ENCODE data around the gene MYBPHL. TPM values are rescaled to one million over a fixed set of nuclear protein-coding genes. Genes with fewer than 3 reads are reported as not detected.

Gene MYBPHL, protein sequence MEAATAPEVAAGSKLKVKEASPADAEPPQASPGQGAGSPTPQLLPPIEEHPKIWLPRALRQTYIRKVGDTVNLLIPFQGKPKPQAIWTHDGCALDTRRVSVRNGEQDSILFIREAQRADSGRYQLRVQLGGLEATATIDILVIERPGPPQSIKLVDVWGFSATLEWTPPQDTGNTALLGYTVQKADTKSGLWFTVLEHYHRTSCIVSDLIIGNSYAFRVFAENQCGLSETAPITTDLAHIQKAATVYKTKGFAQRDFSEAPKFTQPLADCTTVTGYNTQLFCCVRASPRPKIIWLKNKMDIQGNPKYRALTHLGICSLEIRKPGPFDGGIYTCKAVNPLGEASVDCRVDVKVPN
- total RNA-seq (not detected), polyA plus RNA-seq (under 1 TPM in 1 of 3 donors, not detected in 2; 0.45 TPM)
- long read RNA-seq, donor 1: 0 reads
- long read RNA-seq, donor 2: 0 reads
- long read RNA-seq, donor 3: 0 reads
- long read RNA-seq, donor 4: 0 reads
- long read RNA-seq, donor 5: 0 reads
- long read RNA-seq, donor 6: 0 reads
- long read RNA-seq, donor 7: 0 reads
- long read RNA-seq, donor 8: 0 reads
- long read RNA-seq, donor 9: 0 reads
- long read RNA-seq, donor 10: 0 reads

DNA sequence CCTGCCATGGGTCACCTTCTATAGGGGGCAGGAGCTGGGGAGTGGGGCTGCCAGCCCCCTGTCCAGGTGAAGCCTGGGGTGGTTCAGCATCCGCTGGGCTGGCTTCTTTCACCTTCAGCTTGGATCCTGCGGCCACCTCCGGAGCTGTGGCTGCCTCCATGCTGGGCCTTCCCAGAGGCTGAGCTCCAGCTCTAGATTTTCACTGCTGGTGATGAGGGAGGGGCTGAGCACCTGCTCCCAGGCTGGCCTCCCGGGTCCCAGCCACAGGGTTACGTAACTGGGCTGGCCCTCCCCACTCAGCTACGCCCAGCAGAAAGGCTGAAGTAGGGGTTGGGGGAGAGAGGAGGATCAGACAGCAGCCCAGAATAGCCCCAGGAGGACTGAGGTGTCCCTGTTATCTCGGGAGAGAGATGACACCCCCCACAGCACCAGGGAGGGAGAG lies at the start of gene MYBPHL:
MYBPHL (minus strand) TSS at position 180 of the 442 bp plus-strand sequence; CDS start at position 160, 20 bp downstream.
- peak in 1 of 2 donors; percentile 23 for DNase-seq
- TF ChIP-seq POLR2AphosphoS5 (IDR thresholded peaks at IDR 0.05) (no peak), POLR2A (IDR thresholded peaks at IDR 0.05) (no peak), EP300 (IDR thresholded peaks at IDR 0.05) (no peak)
- TF ChIP-seq, protein P1, sequence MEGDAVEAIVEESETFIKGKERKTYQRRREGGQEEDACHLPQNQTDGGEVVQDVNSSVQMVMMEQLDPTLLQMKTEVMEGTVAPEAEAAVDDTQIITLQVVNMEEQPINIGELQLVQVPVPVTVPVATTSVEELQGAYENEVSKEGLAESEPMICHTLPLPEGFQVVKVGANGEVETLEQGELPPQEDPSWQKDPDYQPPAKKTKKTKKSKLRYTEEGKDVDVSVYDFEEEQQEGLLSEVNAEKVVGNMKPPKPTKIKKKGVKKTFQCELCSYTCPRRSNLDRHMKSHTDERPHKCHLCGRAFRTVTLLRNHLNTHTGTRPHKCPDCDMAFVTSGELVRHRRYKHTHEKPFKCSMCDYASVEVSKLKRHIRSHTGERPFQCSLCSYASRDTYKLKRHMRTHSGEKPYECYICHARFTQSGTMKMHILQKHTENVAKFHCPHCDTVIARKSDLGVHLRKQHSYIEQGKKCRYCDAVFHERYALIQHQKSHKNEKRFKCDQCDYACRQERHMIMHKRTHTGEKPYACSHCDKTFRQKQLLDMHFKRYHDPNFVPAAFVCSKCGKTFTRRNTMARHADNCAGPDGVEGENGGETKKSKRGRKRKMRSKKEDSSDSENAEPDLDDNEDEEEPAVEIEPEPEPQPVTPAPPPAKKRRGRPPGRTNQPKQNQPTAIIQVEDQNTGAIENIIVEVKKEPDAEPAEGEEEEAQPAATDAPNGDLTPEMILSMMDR (IDR thresholded peaks at IDR 0.05): no peak
- Histone ChIP-seq H3K27ac (peak within 1 kb of the TSS in 2 of 5 donors; percentile 26 to 32), H3K36me3 (peaks cover 0 to 17% (median 12%) of the 10 kb centered on the region in 4 donors), H3K4me3 (no peak within 1 kb of the TSS), H3K4me1 (peaks cover 0 to 41% (median 13%) of the 10 kb centered on the region in 4 donors), H3K9me3 (no peaks in the 10 kb centered on the region), H3K27me3 (no peaks in the 10 kb centered on the region)
- intact Hi-C loops (cut with DNase I; ENCODE audit: low total_unique reads): no loop called here
- 66 to 76% (median 71%) methylated on average over 6 to 7 of the region's 7 CpGs for WGBS, 5 donors

DNA sequence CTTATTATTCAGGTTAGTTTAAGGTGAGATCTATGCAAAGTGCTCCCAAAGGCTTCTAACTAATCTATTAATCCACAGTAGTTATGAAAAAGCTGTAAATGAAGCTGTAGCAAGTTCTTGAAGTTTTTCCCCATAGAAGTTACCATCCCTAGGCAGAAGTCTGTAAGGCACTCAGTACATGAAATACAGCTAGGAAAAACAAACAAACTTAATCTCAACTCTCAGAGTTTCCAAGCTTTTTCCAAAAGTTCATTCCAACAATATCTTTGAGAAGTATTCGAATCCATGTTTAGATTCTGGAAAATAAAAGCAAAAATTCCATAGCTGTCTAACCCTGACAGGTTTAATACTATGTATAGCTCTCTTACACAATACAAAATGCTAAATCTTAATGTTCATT lies 49.7 kb upstream of the MYBPHL start:
- DNase-seq: no peak
- no peak overlapping the region for H3K4me3 ChIP-seq
- peak overlapping the region in 1 of 5 donors; percentile 18 for H3K27ac ChIP-seq
- TF ChIP-seq, protein P1 (IDR thresholded peaks at IDR 0.05): no peak
- TF ChIP-seq POLR2A (IDR thresholded peaks at IDR 0.05): no peak
- TF ChIP-seq EP300 (IDR thresholded peaks at IDR 0.05): no peak
- no peak for TF ChIP-seq POLR2AphosphoS5 (IDR thresholded peaks at IDR 0.05)
- H3K4me1 ChIP-seq: peaks cover 0 to 23% (median 9%) of the 10 kb centered on the region in 4 donors
- H3K9me3 ChIP-seq: no peaks in the 10 kb centered on the region
- intact Hi-C loops (cut with DNase I; ENCODE audit: low total_unique reads): no loop called here
- WGBS, 5 donors: 8 to 33% (median 20%) methylated on average over 1 of the region's 1 CpG
- no peaks in the 10 kb centered on the region for H3K27me3 ChIP-seq
- H3K36me3 ChIP-seq: peaks cover 11 to 27% (median 23%) of the 10 kb centered on the region in 4 donors

DNA sequence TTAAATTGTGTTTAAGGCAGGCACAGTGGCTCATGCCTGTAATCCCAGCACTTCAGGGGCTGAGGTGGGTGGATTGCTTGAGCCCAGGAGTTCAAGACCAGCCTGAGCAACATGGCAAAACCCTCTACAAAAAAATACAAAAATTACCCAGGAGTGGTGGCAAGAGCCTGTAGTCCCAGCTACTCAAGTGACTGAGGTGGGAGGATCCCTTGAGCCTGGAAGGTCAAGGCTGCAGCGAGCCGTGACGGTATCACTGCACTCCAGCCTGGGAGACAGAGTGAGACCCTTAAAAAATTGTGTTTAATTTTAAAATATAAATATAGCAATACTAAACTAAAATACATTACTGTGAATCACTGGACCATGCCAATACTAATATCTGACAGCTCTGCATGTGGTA lies 48.1 kb upstream of the MYBPHL start:
- Histone ChIP-seq H3K4me3 (no peak overlapping the region), H3K9me3 (no peaks in the 10 kb centered on the region), H3K36me3 (peaks cover 18 to 43% (median 39%) of the 10 kb centered on the region in 4 donors), H3K4me1 (peaks cover 0 to 20% (median 9%) of the 10 kb centered on the region in 4 donors), H3K27ac (no peak overlapping the region), H3K27me3 (no peaks in the 10 kb centered on the region)
- 94 to 99% (median 95%) methylated on average over 3 of the region's 3 CpGs for WGBS, 5 donors
- no peak for DNase-seq
- no peak for TF ChIP-seq EP300 (IDR thresholded peaks at IDR 0.05)
- TF ChIP-seq POLR2AphosphoS5 (IDR thresholded peaks at IDR 0.05): no peak
- TF ChIP-seq, protein P1 (IDR thresholded peaks at IDR 0.05): no peak
- TF ChIP-seq POLR2A (IDR thresholded peaks at IDR 0.05): no peak
- intact Hi-C loops (cut with DNase I; ENCODE audit: low total_unique reads): no loop called here

DNA sequence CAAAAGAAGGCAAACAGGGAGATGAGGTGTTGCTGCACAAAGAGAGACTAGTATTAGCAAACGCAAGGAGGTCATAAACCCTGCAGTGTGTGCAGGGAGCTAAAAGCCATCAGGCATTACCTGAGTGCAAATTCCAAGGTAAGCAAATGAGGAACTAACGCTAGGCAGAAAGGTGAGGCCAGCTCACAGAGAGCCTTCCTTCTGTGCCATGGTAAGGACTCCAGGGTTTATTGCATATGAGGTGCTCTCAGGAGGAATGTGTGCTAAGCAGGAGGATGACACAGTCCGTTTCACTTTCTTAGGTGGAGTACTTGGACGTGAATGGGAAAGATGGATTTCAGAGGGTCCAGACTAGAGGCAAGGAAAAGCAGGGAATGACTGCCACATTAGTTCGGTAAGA lies 44.6 kb upstream of the MYBPHL start:
- WGBS, 5 donors: 80 to 94% (median 90%) methylated on average over 5 of the region's 5 CpGs
- TF ChIP-seq, protein P1 (IDR thresholded peaks at IDR 0.05): no peak
- DNase-seq: peak in 1 of 2 donors; percentile 8
- peaks cover 0 to 3% (median 1%) of the 10 kb centered on the region in 4 donors for H3K4me1 ChIP-seq
- H3K27me3 ChIP-seq: no peaks in the 10 kb centered on the region
- H3K36me3 ChIP-seq: peaks cover 25 to 77% (median 68%) of the 10 kb centered on the region in 4 donors
- no peak overlapping the region for H3K4me3 ChIP-seq
- no peaks in the 10 kb centered on the region for H3K9me3 ChIP-seq
- intact Hi-C loops (cut with DNase I; ENCODE audit: low total_unique reads): no loop called here
- no peak overlapping the region for H3K27ac ChIP-seq
